ENCODE measurements around the gene PDGFRB. TPM values are rescaled to one million over a fixed set of nuclear protein-coding genes. Genes with fewer than 3 reads are reported as not detected.

The PDGFRB gene
- total and polyA plus RNA-seq, 2 of the 8 experiments (the other 6 are each of a cell fraction or from before 2014, with no cell fraction given): 4.2 to 13.7 TPM

- H4K5ac ChIP-seq (ENCODE audit: insufficient read length, low read depth, low read length): no peak overlapping the region
- peak overlapping the region; percentile 75; the same call in 1 of the 2 replicates for H2BK15ac ChIP-seq (ENCODE audit: low read length)
- peak overlapping the region; percentile 77; the same call in 1 of the 2 replicates for H2AK5ac ChIP-seq (ENCODE audit: low read depth, low read length)
- CTCF ChIA-PET (ENCODE audit: partially characterized antibody): interaction anchor here (1.1 to 13.1 kb wide), 3 partner anchors 17 to 70 kb away, joined by 3 to 188 read pairs (median 7); no protein-coding TSS in a partner anchor
- no peak overlapping the region for H2AFZ ChIP-seq (ENCODE audit: low read length)
- peak overlapping the region; percentile 44 for H4K91ac ChIP-seq (replicated peaks; ENCODE audit: insufficient read length, low read length)
- 87% methylated on average over 11 of the region's 11 CpGs; no CpG with 5 or more reads in 1 of the 2 experiments for WGBS, 2 experiments (ENCODE audit: extremely low coverage in 1 of 2, insufficient coverage in 1 of 2, insufficient read length in 1 of 2, insufficient replicate concordance in 2 of 2, low coverage in 1 of 2, low lambda C conversion rate in 2 of 2, missing lambda C conversion rate in 1 of 2)
- H3K36me3 ChIP-seq (ENCODE audit: control insufficient read depth in 2 of 4, insufficient read depth in 4 of 4, low read length in 3 of 4): no peaks in the 10 kb centered on the region
- DNase-seq (ENCODE audit: low read depth in 1 of 2, low spot score in 2 of 2) (no peak), FAIRE-seq (no peak)
- no peak overlapping the region; the same call in 1 of the 2 replicates for H3K18ac ChIP-seq (ENCODE audit: extremely low read depth, low read length)
- no peak overlapping the region for H3K9ac ChIP-seq (replicated peaks in 1 of 4; ENCODE audit: extremely low read depth in 1 of 4, low read depth in 3 of 4, low read length in 3 of 4)
- POLR2A ChIA-PET (ENCODE audit: partially characterized antibody): interaction anchor here (1.5 kb wide), 1 partner anchor 13 kb away, joined by 5 read pairs; no protein-coding TSS in a partner anchor
- no peaks in the 10 kb centered on the region for H3K79me1 ChIP-seq (ENCODE audit: low read depth, low read length)
- peak overlapping the region; percentile 21; the same call in 1 of the 2 replicates for H2BK5ac ChIP-seq (ENCODE audit: low read depth, low read length)
- H3K56ac ChIP-seq (replicated peaks; ENCODE audit: insufficient read length, low read depth, low read length): no peak overlapping the region
- H4K8ac ChIP-seq (ENCODE audit: extremely low read depth, insufficient read depth, low read length): no peak overlapping the region
- no peaks in the 10 kb centered on the region for H3K23me2 ChIP-seq (ENCODE audit: low read depth, low read length)
- no peak overlapping the region for H3K4ac ChIP-seq (replicated peaks; ENCODE audit: insufficient read length, low read depth, low read length)
- H2BK120ac ChIP-seq (replicated peaks; ENCODE audit: low read depth, low read length): no peak overlapping the region
- no peak overlapping the region for H3K4me2 ChIP-seq (ENCODE audit: insufficient read depth in 1 of 2, low read depth in 2 of 2, low read length in 2 of 2)
- no peak overlapping the region for H3K27ac ChIP-seq (ENCODE audit: low read depth, low read length)
- H2BK12ac ChIP-seq (ENCODE audit: low read depth, low read length): peak overlapping the region; percentile 96
- H2BK20ac ChIP-seq (ENCODE audit: low read length): peak overlapping the region; percentile 77; the same call in 1 of the 2 replicates
- no peak overlapping the region for H3K14ac ChIP-seq (ENCODE audit: insufficient read length)
- H3K23ac ChIP-seq (ENCODE audit: insufficient read length): no peak overlapping the region
- H3K4me1 ChIP-seq (replicated peaks in 1 of 4; ENCODE audit: control insufficient read depth in 3 of 4, insufficient read depth in 4 of 4, low read length in 3 of 4): peaks cover 4 to 45% (median 34%) of the 10 kb centered on the region in 4 experiments
- H3K4me3 ChIP-seq (ENCODE audit: extremely low read depth in 1 of 4, insufficient read depth in 2 of 4, low read depth in 3 of 4, low read length in 4 of 4): no peak overlapping the region
- H3K79me2 ChIP-seq (ENCODE audit: control insufficient read depth in 1 of 2, insufficient read depth in 2 of 2, low read length in 2 of 2): no peaks in the 10 kb centered on the region
- no peaks in the 10 kb centered on the region for H4K20me1 ChIP-seq (replicated peaks in 1 of 2; ENCODE audit: control insufficient read depth in 1 of 2, insufficient read depth in 2 of 2, low read length in 2 of 2)
- no peaks in the 10 kb centered on the region for H3K9me3 ChIP-seq (ENCODE audit: insufficient read depth in 2 of 2, low read depth in 1 of 2, low read length in 1 of 2)
- no peaks in the 10 kb centered on the region; a peak in 3 of 7 replicates for H3K27me3 ChIP-seq (replicated peaks in 1 of 4; ENCODE audit: control insufficient read depth in 3 of 4, extremely low read depth in 1 of 4, insufficient read depth in 3 of 4, low read length in 3 of 4)
- TF ChIP-seq TEAD4 (IDR thresholded peaks at IDR 0.05; ENCODE audit: low read depth, low read length) (no peak), CTBP2 (IDR thresholded peaks at IDR 0.05; ENCODE audit: borderline replicate concordance, insufficient read depth, insufficient read length, low read length) (no peak), CEBPB (IDR thresholded peaks at IDR 0.05; ENCODE audit: low read depth, low read length) (no peak)
Observed at GRCh38 chr5:150140830-150141229, 14.8 kb downstream of the PDGFRB start.

Measured in H1 (cell line).